HAP-1 (cell line): ENCODE measurements around the gene CENPO.
"Not testable (repeated sequence)": the region's sequence is repeated elsewhere in the genome, so short reads cannot be mapped to it uniquely, and the experiment has no call there.

Experiments used
- DNase-seq, 2 experiments: peaks; one replicate each; pipeline ENCODE4 v3.0.0-alpha.2; 2016 to 2020; ENCODE audit warnings: low spot score in 2 of 2
- H3K27me3 ChIP-seq: fragments of 250-450 bp; sonication (Bioruptor Pico); 2 replicates; pipeline ENCODE4 v1.5.1; 2020; ENCODE audit warnings: low read depth, mild to moderate bottlenecking, moderate library complexity
- H3K36me3 ChIP-seq: fragments of 250-450 bp; sonication (Bioruptor Pico); replicated peaks from 2 replicates; pipeline ENCODE4 v1.5.1; 2020; ENCODE audit warnings: mild to moderate bottlenecking
- H3K4me1 ChIP-seq: fragments of 250-450 bp; sonication (Bioruptor Pico); 2 replicates; pipeline ENCODE4 v1.5.1; 2020; ENCODE audit warnings: mild to moderate bottlenecking
- H3K4me3 ChIP-seq: fragments of 250-450 bp; sonication (Bioruptor Pico); 2 replicates; pipeline ENCODE4 v1.5.1; 2020; ENCODE audit warnings: mild to moderate bottlenecking, moderate library complexity
- H3K9me3 ChIP-seq: fragments of 250-450 bp; sonication (Bioruptor Pico); 2 replicates; pipeline ENCODE4 v1.5.1; 2020; ENCODE audit warnings: mild to moderate bottlenecking, moderate library complexity
- in situ Hi-C: fragments of 300-500 bp; cut with MboI; formaldehyde crosslinking; loops from 3 replicates; pipeline ENCODE4 v1.14.3; 2020; ENCODE audit warnings: low sequenced_read_pairs, inconsistent platforms, mixed read lengths

The CENPO gene

GRCh38 chr2:24832521-24832920 lies 39.3 kb downstream of the CENPO start:
- Histone ChIP-seq H3K36me3 (peaks cover 44% of the 10 kb centered on the region), H3K4me3 (no peak overlapping the region), H3K9me3 (no peaks in the 10 kb centered on the region), H3K27me3 (no peaks in the 10 kb centered on the region), H3K4me1 (no peaks in the 10 kb centered on the region)
- in situ Hi-C loops, result no loop called here
- no peak for DNase-seq

GRCh38 chr2:24832931-24833701 lies 39.9 kb downstream of the CENPO start:
- no peaks in the 10 kb centered on the region for H3K27me3 ChIP-seq
- H3K36me3 ChIP-seq, result peaks cover 41% of the 10 kb centered on the region
- H3K4me3 ChIP-seq, result no peak overlapping the region
- no peak for DNase-seq
- in situ Hi-C loops, result no loop called here
- no peaks in the 10 kb centered on the region for H3K4me1 ChIP-seq
- no peaks in the 10 kb centered on the region for H3K9me3 ChIP-seq

- in situ Hi-C loops, result no loop called here
- peaks cover 41% of the 10 kb centered on the region for H3K36me3 ChIP-seq
- no peaks in the 10 kb centered on the region for H3K9me3 ChIP-seq
Measured at GRCh38 chr2:24833821-24834732, 40.9 kb downstream of the CENPO start.

GRCh38 chr2:24834733-24835395 lies 41.6 kb downstream of the CENPO start:
- Histone ChIP-seq H3K4me3 (no peak overlapping the region), H3K27me3 (no peaks in the 10 kb centered on the region), H3K36me3 (peaks cover 43% of the 10 kb centered on the region), H3K9me3 (no peaks in the 10 kb centered on the region), H3K4me1 (no peaks in the 10 kb centered on the region)
- DNase-seq, result no peak
- in situ Hi-C loops, result no loop called here

More at GRCh38 chr2:24833821-24834732, 40.9 kb downstream of the CENPO start:
- no peaks in the 10 kb centered on the region for H3K27me3 ChIP-seq
- DNase-seq, result no peak
- no peak overlapping the region for H3K4me3 ChIP-seq
- H3K4me1 ChIP-seq, result no peaks in the 10 kb centered on the region

DNA sequence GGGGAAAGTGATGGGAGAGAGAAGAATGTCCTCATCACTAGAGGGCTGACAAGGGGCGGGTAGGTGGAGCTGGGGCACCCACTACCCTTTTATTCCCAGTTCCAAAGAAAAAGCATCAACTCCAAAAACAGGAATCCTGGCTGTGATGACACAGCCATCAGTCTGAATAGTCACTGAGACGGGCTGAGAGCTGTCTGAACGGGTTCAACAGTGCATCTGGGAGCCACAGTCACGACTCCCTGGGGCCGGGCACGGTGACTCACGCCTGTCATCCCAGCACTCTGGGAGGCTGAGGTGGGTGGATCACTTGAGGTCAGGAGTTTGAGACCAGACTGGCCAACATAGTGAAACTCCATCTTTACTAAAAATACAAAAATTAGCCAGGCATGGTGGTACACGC lies 42.2 kb downstream of the CENPO start:
- DNase-seq, H3K4me1 ChIP-seq, H3K4me3 ChIP-seq, H3K27me3 ChIP-seq, H3K9me3 ChIP-seq, in situ Hi-C loops: not testable (repeated sequence)
- peaks cover 40% of the 10 kb centered on the region for H3K36me3 ChIP-seq

GRCh38 chr2:24836206-24836605 lies 43.0 kb downstream of the CENPO start:
- no peak for DNase-seq
- H3K4me1 ChIP-seq, result no peaks in the 10 kb centered on the region
- H3K27me3 ChIP-seq, result no peaks in the 10 kb centered on the region
- in situ Hi-C loops, result no loop called here
- H3K9me3 ChIP-seq, result no peaks in the 10 kb centered on the region
- peaks cover 40% of the 10 kb centered on the region for H3K36me3 ChIP-seq
- no peak overlapping the region for H3K4me3 ChIP-seq

DNA sequence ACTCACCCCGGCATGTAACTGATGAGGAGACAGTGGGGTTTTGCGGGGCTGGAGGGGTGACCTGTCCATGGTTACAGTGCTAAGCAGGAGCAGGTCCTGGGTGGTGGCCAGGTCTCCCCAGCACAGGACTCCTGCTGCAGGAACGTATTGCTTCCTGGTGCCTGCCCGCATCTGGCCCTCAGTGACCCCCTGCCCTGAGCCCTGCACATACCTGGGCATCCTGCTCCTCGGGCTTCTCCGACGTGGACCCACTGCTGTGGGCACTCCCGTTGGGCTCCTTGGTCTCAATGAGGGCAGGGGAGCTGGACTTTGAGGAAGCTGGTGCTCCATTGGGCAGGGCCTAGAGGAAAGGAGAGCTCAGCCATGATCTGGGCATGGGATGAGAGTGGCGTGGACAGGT lies 43.5 kb downstream of the CENPO start:
- in situ Hi-C loops, result no loop called here
- no peak for DNase-seq
- no peaks in the 10 kb centered on the region for H3K4me1 ChIP-seq
- H3K4me3 ChIP-seq, result no peak overlapping the region
- H3K36me3 ChIP-seq, result peaks cover 44% of the 10 kb centered on the region
- no peaks in the 10 kb centered on the region for H3K9me3 ChIP-seq
- H3K27me3 ChIP-seq, result no peaks in the 10 kb centered on the region

GRCh38 chr2:24837996-24838513 lies 44.8 kb downstream of the CENPO start:
- no peak overlapping the region for H3K4me3 ChIP-seq
- in situ Hi-C loops, result no loop called here
- no peaks in the 10 kb centered on the region for H3K9me3 ChIP-seq
- H3K36me3 ChIP-seq, result peaks cover 43% of the 10 kb centered on the region
- no peak for DNase-seq
- no peaks in the 10 kb centered on the region for H3K27me3 ChIP-seq
- no peaks in the 10 kb centered on the region for H3K4me1 ChIP-seq

- peaks cover 40% of the 10 kb centered on the region for H3K36me3 ChIP-seq
- H3K27me3 ChIP-seq, result no peaks in the 10 kb centered on the region
Measured at GRCh38 chr2:24838541-24838940, 45.3 kb downstream of the CENPO start.

GRCh38 chr2:24839729-24840128 lies 46.5 kb downstream of the CENPO start:
- no peaks in the 10 kb centered on the region for H3K9me3 ChIP-seq
- no peak for DNase-seq
- in situ Hi-C loops, result no loop called here
- no peak overlapping the region for H3K4me3 ChIP-seq
- H3K36me3 ChIP-seq, result peaks cover 34% of the 10 kb centered on the region
- H3K27me3 ChIP-seq, result no peaks in the 10 kb centered on the region
- no peaks in the 10 kb centered on the region for H3K4me1 ChIP-seq

More at GRCh38 chr2:24838541-24838940, 45.3 kb downstream of the CENPO start:
- Histone ChIP-seq H3K9me3 (no peaks in the 10 kb centered on the region), H3K4me3 (no peak overlapping the region), H3K4me1 (no peaks in the 10 kb centered on the region)
- no peak for DNase-seq
- in situ Hi-C loops, result no loop called here

DNA sequence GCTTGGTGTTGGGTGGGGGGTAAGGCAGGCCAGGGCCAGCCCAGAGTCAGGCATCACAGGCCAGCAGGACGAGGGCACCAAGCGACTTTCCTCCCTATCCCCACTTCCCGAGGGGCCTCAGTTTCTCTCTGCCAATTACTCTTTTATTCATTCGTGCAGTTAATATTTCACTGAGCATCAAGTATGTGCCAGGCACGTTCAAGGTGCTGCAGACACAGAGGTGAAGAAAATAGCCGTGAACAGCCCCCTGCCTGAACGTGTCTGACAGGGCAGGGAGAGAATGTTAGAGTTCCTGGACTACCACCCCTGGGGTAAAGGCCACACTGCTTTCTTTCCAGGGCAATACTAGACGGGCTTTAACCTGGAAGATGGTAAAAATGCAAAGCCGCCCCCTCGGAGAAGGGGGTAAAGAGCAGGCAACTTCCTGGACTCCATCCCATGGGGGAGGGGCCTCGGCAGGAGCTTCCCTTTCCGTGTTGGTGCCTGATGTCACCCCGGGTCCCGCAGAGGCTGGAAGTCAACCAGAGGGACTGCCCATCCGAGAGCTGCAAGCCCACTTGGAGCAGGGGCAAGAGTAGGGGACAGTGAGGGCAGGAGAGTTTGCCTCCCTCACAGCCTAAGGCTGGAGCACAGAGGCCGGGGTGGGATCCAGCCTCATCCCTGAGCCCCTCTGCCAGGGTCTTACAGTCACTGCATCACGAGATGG lies 47.1 kb downstream of the CENPO start:
- no peak overlapping the region for H3K4me3 ChIP-seq
- peaks cover 31% of the 10 kb centered on the region for H3K36me3 ChIP-seq
- H3K27me3 ChIP-seq, result no peaks in the 10 kb centered on the region
- in situ Hi-C loops, result no loop called here
- DNase-seq, result no peak
- H3K4me1 ChIP-seq, result no peaks in the 10 kb centered on the region
- no peaks in the 10 kb centered on the region for H3K9me3 ChIP-seq

- no peaks in the 10 kb centered on the region for H3K4me1 ChIP-seq
- H3K4me3 ChIP-seq, result no peak overlapping the region
- peaks cover 28% of the 10 kb centered on the region for H3K36me3 ChIP-seq
- H3K27me3 ChIP-seq, result no peaks in the 10 kb centered on the region
- DNase-seq, result no peak
- in situ Hi-C loops, result no loop called here
- H3K9me3 ChIP-seq, result 0 out of 2 replicates have a peak, but pooled peaks cover 2% of the 10 kb centered on the region
Measured at GRCh38 chr2:24840962-24841945, 48.0 kb downstream of the CENPO start.
